ENCODE measurements around the gene CSNK1D.
"Not testable (repeated sequence)": the region's sequence is repeated elsewhere in the genome, so short reads cannot be mapped to it uniquely, and the experiment has no call there.

CSNK1D gene

DNA sequence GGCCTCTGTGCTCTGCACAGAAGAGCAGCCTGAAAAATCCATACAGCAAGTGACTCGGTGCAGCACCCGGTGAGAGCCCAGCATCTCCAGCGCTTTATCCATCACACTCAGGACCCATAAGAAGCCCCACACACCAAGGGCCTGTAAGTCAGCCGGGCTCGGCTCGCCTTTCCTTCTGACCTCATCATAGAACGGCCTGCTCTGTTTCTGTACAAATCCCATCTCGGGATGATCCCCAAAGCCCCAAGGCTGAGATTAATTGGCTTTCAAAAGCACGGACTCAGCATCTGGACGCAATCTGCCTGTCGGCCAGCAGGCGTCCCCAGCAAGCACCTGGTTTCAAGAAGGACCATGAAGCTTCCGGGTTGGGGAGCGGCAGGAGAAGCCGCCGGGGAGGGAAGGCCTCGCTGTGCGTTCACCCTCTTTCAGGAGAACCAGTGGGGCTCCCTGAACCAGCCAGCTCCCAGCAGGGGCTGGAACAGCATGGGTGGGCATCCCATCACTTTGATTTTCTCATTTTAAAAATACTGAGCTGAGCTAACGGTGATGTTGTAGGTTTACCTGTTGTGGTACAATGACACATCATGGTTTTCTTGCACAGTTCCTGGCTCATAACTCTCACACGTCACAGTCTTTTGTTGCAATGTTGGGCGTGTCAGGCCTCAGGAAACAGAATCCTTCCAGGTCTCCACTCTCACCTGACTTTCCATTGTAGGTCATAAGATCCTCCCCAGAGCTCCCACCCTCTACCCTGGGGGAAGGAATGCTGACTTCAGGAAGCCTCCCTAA, 67.6 kb downstream of the CSNK1D start:
- DNase-seq: peak; percentile 76

DNA sequence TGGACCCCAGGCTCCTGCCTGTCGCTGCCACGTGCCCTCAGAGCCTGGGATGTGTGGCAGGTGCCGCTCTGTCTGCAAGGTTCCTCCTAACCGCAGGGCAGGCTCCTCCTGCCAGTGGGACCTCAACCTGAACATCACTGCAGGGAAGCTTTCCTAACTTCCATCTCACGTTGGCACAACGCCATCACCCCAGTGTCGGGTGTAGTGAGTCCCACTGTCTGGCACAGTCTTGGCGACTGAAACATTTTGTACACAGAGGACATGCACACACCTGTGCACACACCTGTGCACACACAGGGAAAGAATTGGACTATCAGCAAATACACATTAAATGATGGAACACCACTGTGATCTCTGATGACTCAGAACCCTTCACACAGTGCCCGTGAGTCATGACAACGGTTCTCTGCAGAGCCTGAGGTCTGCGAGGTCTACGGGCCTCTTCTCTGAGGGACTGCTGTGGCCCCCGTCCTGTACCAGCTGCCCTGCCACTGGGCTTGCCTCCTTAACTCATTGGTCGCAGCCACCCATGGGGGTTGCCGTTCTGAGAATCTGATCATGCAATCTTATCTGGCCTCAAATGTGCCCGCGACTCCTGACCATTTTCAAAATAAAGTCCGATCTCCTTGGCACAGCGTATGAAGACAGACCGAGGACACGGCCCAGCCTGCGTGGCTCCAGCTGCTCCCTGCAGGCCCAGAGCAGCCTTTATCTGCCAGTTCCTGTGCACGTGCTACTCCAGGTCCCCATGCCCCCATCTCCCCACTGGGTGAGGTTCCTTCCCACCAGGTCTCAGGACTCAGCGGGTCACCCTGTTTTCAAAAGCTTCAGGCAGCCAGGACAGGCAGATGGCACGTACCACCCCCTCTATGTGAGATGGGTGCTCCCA, 68.4 kb downstream of the CSNK1D start:
- DNase-seq: peak; percentile 42

GRCh38 chr17:82203920-82204319, 69.6 kb downstream of the CSNK1D start:
- no peak for DNase-seq

GRCh38 chr17:82202981-82203380, 70.5 kb downstream of the CSNK1D start:
- DNase-seq: no peak

- DNase-seq: no peak
These were observed 72.0 kb downstream of the CSNK1D start for GRCh38 chr17:82201498-82201910.

DNA sequence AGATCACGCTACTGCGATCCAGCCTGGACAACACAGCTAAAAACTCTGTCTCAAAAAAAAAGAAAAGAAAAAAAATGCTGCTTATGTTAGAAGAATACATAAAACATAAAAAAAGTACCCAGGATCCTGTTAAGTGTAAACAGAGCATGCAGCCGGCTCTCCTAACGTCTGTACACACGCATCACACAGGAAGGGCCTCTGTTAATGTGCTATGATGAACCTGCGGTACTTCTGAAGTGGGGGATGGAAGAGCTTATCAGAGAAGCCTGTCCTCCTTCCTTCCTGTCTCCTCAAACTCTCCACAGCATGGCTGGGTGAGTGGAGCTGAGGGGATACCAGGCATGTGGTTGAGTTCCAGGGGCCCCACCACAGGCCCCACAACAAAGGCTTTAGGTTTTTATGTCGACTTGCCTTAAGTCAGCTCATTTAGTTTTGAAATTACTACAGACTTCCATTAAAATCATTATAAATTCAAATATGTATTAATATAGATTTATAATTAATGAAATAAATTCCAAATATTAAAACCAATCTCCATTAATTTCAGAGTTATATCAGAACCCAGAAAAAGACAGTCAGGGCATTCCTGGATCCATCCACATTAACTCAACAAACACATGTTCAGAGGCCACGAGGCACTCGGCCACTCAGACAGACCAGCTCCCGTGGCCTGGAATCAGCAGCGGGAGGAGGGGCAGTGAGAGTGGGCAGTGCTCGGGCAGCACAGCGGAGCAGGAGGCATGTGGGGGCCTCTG, 72.6 kb downstream of the CSNK1D start:
- no peak for DNase-seq

DNA sequence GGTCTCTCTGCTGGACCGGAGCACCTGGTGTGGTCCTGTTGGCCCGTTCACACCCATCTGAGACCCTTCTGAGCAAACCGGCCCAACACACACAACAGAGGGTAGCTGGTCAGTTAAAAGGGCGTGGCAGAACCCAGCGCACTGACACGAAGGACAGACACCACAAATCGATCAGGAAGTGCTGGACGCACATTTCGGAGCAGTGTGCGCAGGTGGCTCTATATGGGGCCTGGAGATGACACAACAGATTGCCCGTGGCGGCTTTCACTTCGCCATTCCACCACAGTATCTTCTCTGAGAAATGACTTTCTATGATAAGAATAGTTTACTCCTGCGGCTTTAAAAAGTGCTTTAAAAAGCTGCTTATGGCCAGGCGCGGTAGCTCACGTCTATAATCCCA, 73.4 kb downstream of the CSNK1D start:
- no peak for DNase-seq

DNA sequence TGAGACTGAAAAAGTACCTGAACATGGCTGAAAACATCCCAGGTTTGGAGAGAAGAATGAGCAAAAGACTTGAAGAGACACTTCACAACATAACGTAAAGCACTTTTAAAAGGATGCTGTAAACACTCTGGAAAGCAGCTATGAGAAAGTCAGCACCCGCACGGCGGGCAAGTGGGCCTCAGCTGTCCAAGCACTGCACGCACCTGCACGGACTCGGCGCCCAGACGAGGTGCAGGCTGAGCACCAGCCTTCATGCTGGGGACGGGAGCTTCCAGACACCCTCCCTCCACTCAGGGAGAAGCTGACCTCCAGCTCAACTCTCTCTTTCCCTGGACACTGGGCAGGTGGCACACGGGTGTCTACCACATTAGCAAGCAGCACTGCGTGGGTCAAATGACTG, 74.0 kb downstream of the CSNK1D start:
- DNase-seq: no peak

DNA sequence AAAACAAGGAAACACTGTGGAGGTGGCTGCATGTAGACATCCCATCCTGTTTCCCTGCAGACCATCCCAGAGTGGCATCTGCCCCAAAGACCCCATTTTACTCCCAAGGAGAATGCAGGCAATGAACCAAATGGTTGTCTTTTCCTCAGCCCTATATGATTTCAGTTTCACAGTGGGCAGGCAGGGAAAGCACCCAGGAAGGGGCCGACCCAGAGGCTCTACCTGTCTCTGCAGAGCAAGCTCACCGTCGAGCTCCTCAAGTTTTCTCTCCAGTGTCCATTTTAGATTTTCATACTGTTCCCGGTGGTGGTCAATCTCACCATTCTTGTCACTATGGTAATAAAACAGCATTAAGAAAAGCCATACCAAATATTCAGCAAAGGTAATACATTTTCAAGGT, 75.4 kb downstream of the CSNK1D start:
- no peak for DNase-seq

- DNase-seq: no peak
These were observed 77.5 kb downstream of the CSNK1D start for GRCh38 chr17:82195675-82196672.

DNA sequence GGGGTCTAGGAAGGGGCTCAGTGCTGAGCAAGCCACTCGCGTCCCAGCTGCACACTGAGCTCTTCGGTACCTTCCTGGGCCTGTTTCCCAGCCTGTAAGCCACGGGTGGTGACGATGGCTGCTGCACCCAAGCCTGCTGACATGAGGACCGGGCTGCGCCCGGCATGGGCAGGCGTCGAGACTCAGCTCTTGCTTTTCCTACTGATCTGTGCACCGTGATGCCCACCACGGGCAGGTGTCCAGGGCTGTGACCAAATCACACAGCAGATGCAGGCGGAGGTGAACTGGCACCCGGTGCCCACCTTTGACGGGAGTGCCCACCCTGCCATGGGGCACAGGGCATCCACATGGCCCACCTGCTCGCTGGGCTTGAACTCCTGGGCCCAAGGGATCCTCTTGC, 78.7 kb downstream of the CSNK1D start:
- no peak for DNase-seq

DNA sequence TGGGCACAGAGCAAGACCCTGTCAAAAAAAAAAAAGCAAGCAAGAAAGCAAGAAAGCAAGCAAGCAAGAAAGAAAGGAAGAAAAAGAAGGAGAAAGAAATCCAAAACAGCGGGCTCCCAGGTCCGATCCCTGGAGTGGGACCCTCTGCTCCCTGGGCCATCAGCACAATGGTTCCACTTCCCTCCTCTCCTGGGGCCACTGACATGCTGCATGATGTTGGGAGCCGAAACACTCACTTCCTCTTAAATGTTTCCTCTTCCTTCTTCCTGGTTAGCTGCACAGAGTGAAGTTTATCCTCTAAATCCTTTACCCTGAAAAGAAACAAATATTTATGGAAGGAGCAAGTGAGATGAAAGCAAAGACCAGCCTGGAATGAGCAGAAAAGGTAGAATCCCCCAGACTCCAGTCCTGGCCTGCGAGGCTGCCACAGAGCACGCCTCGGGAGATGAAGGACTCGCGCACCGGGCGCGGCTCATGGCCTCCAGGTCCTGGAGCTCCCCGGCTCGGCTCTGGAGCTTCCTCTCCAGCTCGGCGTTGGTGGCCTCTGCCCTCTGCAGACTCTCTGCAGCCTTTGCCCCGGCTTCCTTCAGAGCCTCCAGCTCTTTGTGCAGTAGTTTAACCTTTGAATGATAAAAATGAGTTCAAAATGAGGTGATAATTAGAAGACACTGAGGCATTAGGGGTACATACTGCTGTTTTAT, 79.8 kb downstream of the CSNK1D start:
- no peak for DNase-seq

GRCh38 chr17:82193050-82193449, 80.5 kb downstream of the CSNK1D start:
- not testable (repeated sequence) for DNase-seq
